ENCODE results near the gene RAB44. TPM values are rescaled to one million over a fixed set of nuclear protein-coding genes. Genes with fewer than 3 reads are reported as not detected.

The RAB44 gene
- total and polyA plus RNA-seq, 2 of the 4 experiments (the other 2 are of a cell fraction) = 0.03 TPM; not detected in 1

GRCh38 chr6:36691612-36692011 lies 6.0 kb upstream of the RAB44 start:
- Histone ChIP-seq H3K36me3 (ENCODE audit: control insufficient read depth, insufficient read depth, low read length) (peaks cover 9% of the 10 kb centered on the region), H3K27me3 (ENCODE audit: control insufficient read depth, insufficient read depth, low read length) (no peaks in the 10 kb centered on the region; the same call in 1 of the 2 replicates), H3K18ac (ENCODE audit: low read depth, low read length) (no peak overlapping the region), H3K9ac (ENCODE audit: low read depth, low read length) (no peak overlapping the region), H2BK5ac (ENCODE audit: low read depth, low read length, poor library complexity, severe bottlenecking) (no peak overlapping the region), H2AK9ac (replicated peaks; ENCODE audit: low read depth, low read length, poor library complexity) (no peak overlapping the region), H2BK120ac (ENCODE audit: low read depth, low read length) (no peak overlapping the region), H3K23ac (ENCODE audit: low read depth, low read length) (no peak overlapping the region), H2AK5ac (ENCODE audit: low read depth, low read length) (no peak overlapping the region), H3K4me1 (ENCODE audit: control insufficient read depth, insufficient read depth, low read length) (no peaks in the 10 kb centered on the region), H3K4ac (ENCODE audit: low read depth, low read length) (no peak overlapping the region), H3K79me1 (ENCODE audit: low read depth in 1 of 2, low read length in 2 of 2) (peaks cover 0 to 5% of the 10 kb centered on the region in 2 experiments; a peak in 2 of 4 replicates), H2BK20ac (ENCODE audit: low read depth, low read length) (no peak overlapping the region), H3K14ac (replicated peaks; ENCODE audit: low read depth, low read length) (no peak overlapping the region), H4K8ac (ENCODE audit: low read depth in 2 of 2, low read length in 2 of 2) (no peak overlapping the region), H4K5ac (ENCODE audit: low read depth, low read length) (no peak overlapping the region), H3K56ac (ENCODE audit: extremely low read depth, insufficient read depth, low read length) (no peak overlapping the region), H3K4me2 (ENCODE audit: low read depth, low read length) (no peak overlapping the region), H4K20me1 (ENCODE audit: insufficient read depth, low read length) (peaks cover 34% of the 10 kb centered on the region), H2AFZ (replicated peaks; ENCODE audit: low read length, poor library complexity) (no peak overlapping the region), H3K9me1 (ENCODE audit: insufficient read depth, low read length) (no peaks in the 10 kb centered on the region), H3K27ac (ENCODE audit: insufficient read depth, low read length) (no peak overlapping the region), H4K91ac (ENCODE audit: insufficient read depth, low read depth, low read length) (no peak overlapping the region), H3K9me3 (ENCODE audit: control insufficient read depth, insufficient read depth, low read length) (no peaks in the 10 kb centered on the region), H3K4me3 (ENCODE audit: insufficient read depth, low read depth, low read length) (no peak overlapping the region), H2BK15ac (ENCODE audit: low read depth, low read length) (no peak overlapping the region)
- BruUV-seq (replicated peaks) = no TSS peak
- intact Hi-C loops (cut with micrococcal nuclease) (no loop called here), dilution Hi-C loops (cut with HindIII; ENCODE audit: low sequenced_read_pairs, unreplicated experiment) (no loop called here), in situ Hi-C loops (cut with MboI; ENCODE audit: low sequenced_read_pairs) (no loop called here)
- CTCF ChIA-PET = no interaction called here
- no peak for DNase-seq
- no CpG with 5 or more reads among the region's 2 CpGs for WGBS, 2 experiments (ENCODE audit: extremely low coverage in 2 of 2, insufficient read length in 1 of 2)
- no peak for ATAC-seq (ENCODE audit: low read depth)
- TF ChIP-seq MXI1 (IDR thresholded peaks at IDR 0.05; ENCODE audit: borderline replicate concordance, low read depth, low read length) = no peak
- TF ChIP-seq POLR2A (IDR thresholded peaks at IDR 0.05; ENCODE audit: low read depth, low read length) = no peak
- TF ChIP-seq NFE2L2 (IDR thresholded peaks at IDR 0.05; ENCODE audit: low read depth, low read length) = no peak
- no peak for TF ChIP-seq FOS (IDR thresholded peaks at IDR 0.05; ENCODE audit: low read depth, low read length)
- no peak for TF ChIP-seq BHLHE40 (IDR thresholded peaks at IDR 0.05; ENCODE audit: low read depth, low read length)
- TF ChIP-seq CEBPB (IDR thresholded peaks at IDR 0.05; ENCODE audit: low read depth, low read length) = no peak
- no peak for TF ChIP-seq ELK1 (IDR thresholded peaks at IDR 0.05; ENCODE audit: borderline replicate concordance, low read depth, low read length)
- TF ChIP-seq USF2 (IDR thresholded peaks at IDR 0.05; ENCODE audit: low read depth, low read length) = no peak
- TF ChIP-seq MAFK (IDR thresholded peaks at IDR 0.05; ENCODE audit: low read depth, low read length) = no peak
- no peak for TF ChIP-seq CHD1 (IDR thresholded peaks at IDR 0.05; ENCODE audit: low read depth, low read length)
- TF ChIP-seq MAZ (IDR thresholded peaks at IDR 0.05; ENCODE audit: borderline replicate concordance, low read depth, low read length) = no peak
- TF ChIP-seq RAD21 (IDR thresholded peaks at IDR 0.05; ENCODE audit: low read length) = no peak
- POLR2A ChIA-PET (ENCODE audit: unreplicated experiment) = no interaction called here

Data from IMR-90 (cell line).